ENCODE results near the gene DIPK1C.

The DIPK1C gene

GRCh38 chr18:74396171-74397169 is 60.6 kb downstream of the DIPK1C start:
- H3K9ac ChIP-seq (ENCODE audit: low read length), result no peak overlapping the region
- TF ChIP-seq CTCF (IDR thresholded peaks at IDR 0.05; ENCODE audit: insufficient read depth, low read length, poor library complexity, severe bottlenecking) (no peak), EZH2phosphoT487 (conservative IDR thresholded peaks at IDR 0.05; ENCODE audit: low read length) (no peak)

GRCh38 chr18:74395648-74396154 is 61.4 kb downstream of the DIPK1C start:
- no peak overlapping the region for H3K4me2 ChIP-seq (ENCODE audit: low read depth, low read length, poor library complexity, severe bottlenecking)
- no peaks in the 10 kb centered on the region for H3K79me2 ChIP-seq (ENCODE audit: insufficient read depth, low read length)
- H2AFZ ChIP-seq (ENCODE audit: low read depth, low read length, severe bottlenecking), result no peak overlapping the region
- TF ChIP-seq EZH2phosphoT487 (conservative IDR thresholded peaks at IDR 0.05; ENCODE audit: low read length) (no peak), CTCF (IDR thresholded peaks at IDR 0.05; ENCODE audit: insufficient read depth, low read length, poor library complexity, severe bottlenecking) (no peak)
- H3K9me2 ChIP-seq (replicated peaks; ENCODE audit: insufficient read depth, low read length), result no peaks in the 10 kb centered on the region
- H3K36me3 ChIP-seq (ENCODE audit: low read length), result no peaks in the 10 kb centered on the region
- H3K27me3 ChIP-seq (ENCODE audit: low read length), result no peaks in the 10 kb centered on the region
- no peaks in the 10 kb centered on the region for H3K9me3 ChIP-seq (ENCODE audit: insufficient read depth, low read length)
- no peaks in the 10 kb centered on the region for H3F3A ChIP-seq (ENCODE audit: insufficient read depth)
- H4K20me1 ChIP-seq (ENCODE audit: low read depth, low read length), result no peaks in the 10 kb centered on the region
- no peak overlapping the region for H3K27ac ChIP-seq (ENCODE audit: low read depth, low read length)
- no peak overlapping the region for H3K4me3 ChIP-seq (ENCODE audit: insufficient read depth, low read length, poor library complexity, severe bottlenecking)
- no peak overlapping the region for H3K9ac ChIP-seq (ENCODE audit: low read length)

More at GRCh38 chr18:74396171-74397169, 60.6 kb downstream of the DIPK1C start:
- Histone ChIP-seq H3K9me3 (ENCODE audit: insufficient read depth, low read length) (no peaks in the 10 kb centered on the region), H4K20me1 (ENCODE audit: low read depth, low read length) (no peaks in the 10 kb centered on the region), H3F3A (ENCODE audit: insufficient read depth) (no peaks in the 10 kb centered on the region), H3K9me2 (replicated peaks; ENCODE audit: insufficient read depth, low read length) (no peaks in the 10 kb centered on the region), H3K36me3 (ENCODE audit: low read length) (no peaks in the 10 kb centered on the region), H3K27me3 (ENCODE audit: low read length) (no peaks in the 10 kb centered on the region), H3K4me3 (ENCODE audit: insufficient read depth, low read length, poor library complexity, severe bottlenecking) (no peak overlapping the region), H3K4me2 (ENCODE audit: low read depth, low read length, poor library complexity, severe bottlenecking) (no peak overlapping the region), H3K79me2 (ENCODE audit: insufficient read depth, low read length) (no peaks in the 10 kb centered on the region), H2AFZ (ENCODE audit: low read depth, low read length, severe bottlenecking) (no peak overlapping the region), H3K27ac (ENCODE audit: low read depth, low read length) (no peak overlapping the region)

GRCh38 chr18:74395006-74395405 is 62.1 kb downstream of the DIPK1C start:
- H3K4me2 ChIP-seq (ENCODE audit: low read depth, low read length, poor library complexity, severe bottlenecking), result no peak overlapping the region
- no peaks in the 10 kb centered on the region for H3K9me3 ChIP-seq (ENCODE audit: insufficient read depth, low read length)
- no peak overlapping the region for H2AFZ ChIP-seq (ENCODE audit: low read depth, low read length, severe bottlenecking)
- no peak for TF ChIP-seq EZH2phosphoT487 (conservative IDR thresholded peaks at IDR 0.05; ENCODE audit: low read length)
- TF ChIP-seq CTCF (IDR thresholded peaks at IDR 0.05; ENCODE audit: insufficient read depth, low read length, poor library complexity, severe bottlenecking), result no peak
- H3K4me3 ChIP-seq (ENCODE audit: insufficient read depth, low read length, poor library complexity, severe bottlenecking), result no peak overlapping the region
- no peaks in the 10 kb centered on the region for H3K9me2 ChIP-seq (replicated peaks; ENCODE audit: insufficient read depth, low read length)
- H3K36me3 ChIP-seq (ENCODE audit: low read length), result no peaks in the 10 kb centered on the region
- no peaks in the 10 kb centered on the region for H3K79me2 ChIP-seq (ENCODE audit: insufficient read depth, low read length)
- H3F3A ChIP-seq (ENCODE audit: insufficient read depth), result no peaks in the 10 kb centered on the region
- H3K9ac ChIP-seq (ENCODE audit: low read length), result no peak overlapping the region
- H3K27me3 ChIP-seq (ENCODE audit: low read length), result no peaks in the 10 kb centered on the region
- H3K27ac ChIP-seq (ENCODE audit: low read depth, low read length), result no peak overlapping the region
- no peaks in the 10 kb centered on the region for H4K20me1 ChIP-seq (ENCODE audit: low read depth, low read length)

All from SU-DHL-6 (cell line).